ENCODE measurements around the gene TEKT3. TPM values are rescaled to one million over a fixed set of nuclear protein-coding genes. Genes with fewer than 3 reads are reported as not detected.

TEKT3 gene
- total and polyA plus RNA-seq, 9 of the 15 experiments (the other 6 are each of a cell fraction or from before 2014, with no cell fraction given): not detected

- ATAC-seq (no peak), DNase-seq (ENCODE audit: extremely low read depth in 1 of 4, low spot score in 3 of 4) (no peak), FAIRE-seq (no peak)
- Histone ChIP-seq H3K4me2 (ENCODE audit: insufficient read depth, low read length) (no peak overlapping the region), H3K4me3 (no peak overlapping the region), H3K79me2 (ENCODE audit: control insufficient read depth, insufficient read depth, low read length) (no peaks in the 10 kb centered on the region), H3K27ac (ENCODE audit: extremely low read depth, low read depth, low read length) (no peak overlapping the region), H3K9ac (ENCODE audit: insufficient read depth in 1 of 2, low read depth in 2 of 2, low read length in 2 of 2) (no peak overlapping the region), H3K9me1 (ENCODE audit: control insufficient read depth, insufficient read depth, low read length) (no peaks in the 10 kb centered on the region), H3K9me3 (replicated peaks; ENCODE audit: control insufficient read depth, insufficient read depth, low read depth, low read length) (no peaks in the 10 kb centered on the region), H2AFZ (ENCODE audit: low read depth, low read length) (no peak overlapping the region), H3K36me3 (ENCODE audit: control insufficient read depth, insufficient read depth, low read length) (no peaks in the 10 kb centered on the region), H4K20me1 (replicated peaks; ENCODE audit: control insufficient read depth, insufficient read depth, low read length) (no peaks in the 10 kb centered on the region), H3K4me1 (replicated peaks in 1 of 2; ENCODE audit: control insufficient read depth in 2 of 2, insufficient read depth in 2 of 2, low read length in 2 of 2) (no peaks in the 10 kb centered on the region), H3K27me3 (ENCODE audit: control insufficient read depth in 2 of 2, insufficient read depth in 2 of 2, low read length in 2 of 2) (peaks cover 0 to 7% of the 10 kb centered on the region in 2 experiments; a peak in 1 of 5 replicates)
- intact Hi-C loops (cut with micrococcal nuclease): no loop called here
- POLR2A ChIA-PET: interaction anchor here (1.4 kb wide), 1 partner anchor 14 kb away, joined by 3 read pairs; no protein-coding TSS in a partner anchor
- WGBS (ENCODE audit: insufficient coverage, low coverage, missing lambda C conversion rate): 5% methylated on average over 2 of the region's 2 CpGs
- CTCF ChIA-PET (ENCODE audit: low intra/inter-chr PET ratio): no interaction called here
- no TSS peak for BruUV-seq (replicated peaks)
- TF ChIP-seq GABPB1 (CRISPR knock-in tag; IDR thresholded peaks at IDR 0.05): no peak
- no peak for TF ChIP-seq ZNF146 (CRISPR knock-in tag; IDR thresholded peaks at IDR 0.05; ENCODE audit: unreplicated experiment)
- TF ChIP-seq RBM14 (IDR thresholded peaks at IDR 0.05; ENCODE audit: borderline replicate concordance, insufficient read depth, low read depth, low read length): no peak
- TF ChIP-seq MIER1 (IDR thresholded peaks at IDR 0.05; ENCODE audit: low read depth): no peak
- no peak for TF ChIP-seq TSC22D4 (tag; IDR thresholded peaks at IDR 0.05)
- no peak for TF ChIP-seq HMGXB4 (CRISPR knock-in tag; IDR thresholded peaks at IDR 0.05)
- no peak for TF ChIP-seq MEF2D (tag; conservative IDR thresholded peaks at IDR 0.05; ENCODE audit: low read depth)
- no peak for TF ChIP-seq U2AF2 (optimal IDR thresholded peaks at IDR 0.05; ENCODE audit: low read depth, low read length)
- in situ Hi-C loops (cut with MboI): no loop called here
These were observed 7.7 kb upstream of the TEKT3 start for GRCh38 chr17:15349119-15349518.

Measured in K562 (cell line).